Stomach (tissue), 4 donors: ENCODE measurements around the gene MYO1E.

Experiments used
- POLR2A ChIP-seq, 4 donors: fragments of 450-650 bp; IDR thresholded peaks; one replicate each; pipeline ENCODE4 v1.6.1; 2016; ENCODE audit warnings: antibody characterized with exemption in 4 of 4, control low read depth in 2 of 4, mild to moderate bottlenecking in 1 of 4, moderate library complexity in 1 of 4
- TF ChIP-seq, protein P1 (sequence below), 7 experiments: fragments of 450-650 bp in 4 of 7; fragments of 200-600 bp in 3 of 7; sonication (generic) in 3 of 7; IDR thresholded peaks; one replicate each; pipeline ENCODE4 v1.5.1; 2016 to 2019; ENCODE audit warnings: antibody characterized with exemption in 7 of 7, control low read depth in 2 of 7, mild to moderate bottlenecking in 1 of 7

- TF ChIP-seq, protein P1, sequence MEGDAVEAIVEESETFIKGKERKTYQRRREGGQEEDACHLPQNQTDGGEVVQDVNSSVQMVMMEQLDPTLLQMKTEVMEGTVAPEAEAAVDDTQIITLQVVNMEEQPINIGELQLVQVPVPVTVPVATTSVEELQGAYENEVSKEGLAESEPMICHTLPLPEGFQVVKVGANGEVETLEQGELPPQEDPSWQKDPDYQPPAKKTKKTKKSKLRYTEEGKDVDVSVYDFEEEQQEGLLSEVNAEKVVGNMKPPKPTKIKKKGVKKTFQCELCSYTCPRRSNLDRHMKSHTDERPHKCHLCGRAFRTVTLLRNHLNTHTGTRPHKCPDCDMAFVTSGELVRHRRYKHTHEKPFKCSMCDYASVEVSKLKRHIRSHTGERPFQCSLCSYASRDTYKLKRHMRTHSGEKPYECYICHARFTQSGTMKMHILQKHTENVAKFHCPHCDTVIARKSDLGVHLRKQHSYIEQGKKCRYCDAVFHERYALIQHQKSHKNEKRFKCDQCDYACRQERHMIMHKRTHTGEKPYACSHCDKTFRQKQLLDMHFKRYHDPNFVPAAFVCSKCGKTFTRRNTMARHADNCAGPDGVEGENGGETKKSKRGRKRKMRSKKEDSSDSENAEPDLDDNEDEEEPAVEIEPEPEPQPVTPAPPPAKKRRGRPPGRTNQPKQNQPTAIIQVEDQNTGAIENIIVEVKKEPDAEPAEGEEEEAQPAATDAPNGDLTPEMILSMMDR (IDR thresholded peaks at IDR 0.05): no peak
- no peak for TF ChIP-seq POLR2A (IDR thresholded peaks at IDR 0.05)
Measured at GRCh38 chr15:59157396-59157795, 215.3 kb downstream of the MYO1E start.
